WTC11 (cell line): Measurements from ENCODE around the gene RAB15. TPM values are rescaled to one million over a fixed set of nuclear protein-coding genes. Genes with fewer than 3 reads are reported as not detected.

Experiments
- ATAC-seq: fragments of 200-7000 bp; cut with Tn5 transposase; 2 replicates; pipeline ENCODE4 v1.10.0; 2021; ENCODE audit warnings: mild to moderate bottlenecking, moderate library complexity
- CTCF ChIA-PET: fragments of 300-600 bp; sonication (Branson Sonifier 250); formaldehyde crosslinking; loops from one replicate; lab custom pipeline; 2021; ENCODE audit warnings: antibody characterized with exemption; lab: Charles Lee
- POLR2A ChIA-PET: fragments of 350-600 bp; sonication (Branson Sonifier 250); formaldehyde crosslinking; loops from one replicate; lab custom pipeline; 2021; ENCODE audit warnings: antibody characterized with exemption; lab: Charles Lee
- DNase-seq: peaks from one replicate; pipeline ENCODE4 v3.0.0; 2021; ENCODE audit warnings: low spot score
- H3K27ac Mint-ChIP-seq: 2 replicates; pipeline ENCODE4 v1.8.0; 2021; ENCODE audit warnings: mixed read lengths
- H3K27me3 Mint-ChIP-seq: 2 replicates; pipeline ENCODE4 v1.8.0; 2021; ENCODE audit warnings: low read depth, mild to moderate bottlenecking, moderate library complexity, mixed read lengths
- H3K36me3 Mint-ChIP-seq: 2 replicates; pipeline ENCODE4 v1.8.0; 2021; ENCODE audit warnings: mixed read lengths
- H3K4me1 Mint-ChIP-seq: 2 replicates; pipeline ENCODE4 v1.8.0; 2022; ENCODE audit warnings: mixed read lengths
- H3K4me3 Mint-ChIP-seq: 2 replicates; pipeline ENCODE4 v1.8.0; 2021; ENCODE audit warnings: mild to moderate bottlenecking, moderate library complexity, mixed read lengths
- H3K9me3 Mint-ChIP-seq: 2 replicates; pipeline ENCODE4 v1.8.0; 2021; ENCODE audit warnings: mixed read lengths
- ATF1 ChIP-seq: sonication (generic); formaldehyde crosslinking; IDR thresholded peaks from 2 replicates; pipeline ENCODE4 v1.8.1; 2023; ENCODE audit warnings: mild to moderate bottlenecking, moderate library complexity, missing genetic modification reagents
- CREB1 ChIP-seq: sonication (generic); formaldehyde crosslinking; IDR thresholded peaks from 2 replicates; pipeline ENCODE4 v1.8.0; 2023; ENCODE audit warnings: mild to moderate bottlenecking, missing genetic modification reagents
- ETV6 ChIP-seq: sonication (generic); formaldehyde crosslinking; IDR thresholded peaks from 2 replicates; pipeline ENCODE4 v1.8.1; 2022; ENCODE audit warnings: mild to moderate bottlenecking, missing genetic modification reagents
- FOXK1 ChIP-seq: sonication (generic); formaldehyde crosslinking; IDR thresholded peaks from 2 replicates; pipeline ENCODE4 v1.8.0; 2022; ENCODE audit warnings: mild to moderate bottlenecking, moderate library complexity, missing genetic modification reagents
- FOXP1 ChIP-seq: sonication (generic); formaldehyde crosslinking; IDR thresholded peaks from 2 replicates; pipeline ENCODE4 v1.8.0; 2022; ENCODE audit warnings: missing genetic modification reagents, mild to moderate bottlenecking, moderate library complexity, borderline replicate concordance
- GABPB1 ChIP-seq: sonication (generic); formaldehyde crosslinking; IDR thresholded peaks from 2 replicates; pipeline ENCODE4 v1.8.1; 2023; ENCODE audit warnings: mild to moderate bottlenecking, missing genetic modification reagents
- IRF2 ChIP-seq: sonication (generic); formaldehyde crosslinking; IDR thresholded peaks from 2 replicates; pipeline ENCODE4 v1.8.0; 2022; ENCODE audit warnings: low read depth, missing genetic modification reagents, borderline replicate concordance
- JAZF1 ChIP-seq: fragments of 250-450 bp; sonication (Bioruptor Pico); IDR thresholded peaks from 2 replicates; pipeline ENCODE4 v1.9.0; 2021; ENCODE audit warnings: moderate library complexity, mild to moderate bottlenecking, inconsistent platforms
- JUN ChIP-seq: sonication (generic); formaldehyde crosslinking; IDR thresholded peaks from 2 replicates; pipeline ENCODE4 v1.8.0; 2023; ENCODE audit warnings: mild to moderate bottlenecking, missing genetic modification reagents
- KAT7 ChIP-seq: sonication (generic); formaldehyde crosslinking; IDR thresholded peaks from 2 replicates; pipeline ENCODE4 v1.8.1; 2023; ENCODE audit warnings: missing genetic modification reagents, mild to moderate bottlenecking, borderline replicate concordance
- NFYB ChIP-seq: sonication (generic); formaldehyde crosslinking; conservative IDR thresholded peaks from 2 replicates; pipeline ENCODE4 v1.8.0; 2022; ENCODE audit warnings: low read depth, missing genetic modification reagents
- SMAD4 ChIP-seq: sonication (generic); formaldehyde crosslinking; IDR thresholded peaks from 2 replicates; pipeline ENCODE4 v1.8.0; 2022; ENCODE audit warnings: mild to moderate bottlenecking, missing genetic modification reagents
- TEAD4 ChIP-seq: sonication (generic); formaldehyde crosslinking; IDR thresholded peaks from 2 replicates; pipeline ENCODE4 v1.8.0; 2022; ENCODE audit warnings: mild to moderate bottlenecking, missing genetic modification reagents
- ZNF121 ChIP-seq: sonication (generic); formaldehyde crosslinking; IDR thresholded peaks from 2 replicates; pipeline ENCODE4 v1.8.0; 2023; ENCODE audit warnings: missing genetic modification reagents
- ZNF138 ChIP-seq: sonication (generic); formaldehyde crosslinking; conservative IDR thresholded peaks from 2 replicates; pipeline ENCODE4 v1.8.1; 2022; ENCODE audit warnings: mild to moderate bottlenecking, moderate library complexity, missing genetic modification reagents
- ZNF219 ChIP-seq: sonication (generic); formaldehyde crosslinking; IDR thresholded peaks from 2 replicates; pipeline ENCODE4 v1.8.0; 2023; ENCODE audit warnings: missing genetic modification reagents, mild to moderate bottlenecking, borderline replicate concordance
- ZNF232 ChIP-seq: sonication (generic); formaldehyde crosslinking; IDR thresholded peaks from 2 replicates; pipeline ENCODE4 v1.8.0; 2022; ENCODE audit warnings: mild to moderate bottlenecking, missing genetic modification reagents
- total RNA-seq: library from RNA; stranded (reverse); gene quantifications from 3 replicates; pipeline ENCODE4 v1.2.3, GENCODE V29; 2021
- TF ChIP-seq, protein P1 (sequence below): sonication (generic); formaldehyde crosslinking; conservative IDR thresholded peaks from 2 replicates; pipeline ENCODE4 v1.8.1; 2022; ENCODE audit warnings: mild to moderate bottlenecking, missing genetic modification reagents
- TF ChIP-seq, protein P2 (sequence below): sonication (generic); formaldehyde crosslinking; IDR thresholded peaks from 2 replicates; pipeline ENCODE4 v1.8.1; 2022; ENCODE audit warnings: mild to moderate bottlenecking, moderate library complexity, missing genetic modification reagents
- TF ChIP-seq, protein P3 (sequence below): sonication (generic); formaldehyde crosslinking; IDR thresholded peaks from 2 replicates; pipeline ENCODE4 v1.8.1; 2023; ENCODE audit warnings: mild to moderate bottlenecking, moderate library complexity, missing genetic modification reagents
- TF ChIP-seq, protein P4 (sequence below): sonication (generic); formaldehyde crosslinking; IDR thresholded peaks from 2 replicates; pipeline ENCODE4 v1.8.0; 2022; ENCODE audit warnings: mild to moderate bottlenecking, missing genetic modification reagents
- TF ChIP-seq, protein P5 (sequence below): sonication (generic); formaldehyde crosslinking; IDR thresholded peaks from 2 replicates; pipeline ENCODE4 v1.8.0; 2023; ENCODE audit warnings: mild to moderate bottlenecking, missing genetic modification reagents
- TF ChIP-seq, protein P6 (sequence below): sonication (generic); formaldehyde crosslinking; IDR thresholded peaks from 2 replicates; pipeline ENCODE4 v1.8.1; 2023; ENCODE audit warnings: mild to moderate bottlenecking, missing genetic modification reagents, borderline replicate concordance

Gene RAB15
- total RNA-seq, 1 experiment from 2014 or later: 49.1 TPM

DNA sequence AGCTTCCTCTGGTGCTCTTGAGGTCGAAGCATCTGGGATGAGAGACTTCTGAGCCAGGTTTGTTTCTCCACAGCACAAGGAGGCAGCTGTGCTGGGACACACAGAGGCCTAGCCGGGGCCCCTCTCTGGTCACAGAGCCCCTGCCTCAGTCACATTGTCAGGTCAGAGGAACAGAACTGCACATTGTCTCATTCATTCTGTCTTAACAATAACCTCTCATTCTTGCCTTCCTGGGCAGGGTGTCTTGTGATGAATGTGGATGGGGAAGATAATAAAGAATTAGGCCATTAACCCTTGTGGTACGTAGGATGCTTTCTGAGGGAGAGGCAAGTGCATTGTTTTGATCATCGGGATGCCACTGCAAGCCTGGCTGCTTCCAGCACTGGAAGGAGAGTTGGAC is 44.3 kb upstream of the RAB15 start (continued):
- TF ChIP-seq, protein P1, sequence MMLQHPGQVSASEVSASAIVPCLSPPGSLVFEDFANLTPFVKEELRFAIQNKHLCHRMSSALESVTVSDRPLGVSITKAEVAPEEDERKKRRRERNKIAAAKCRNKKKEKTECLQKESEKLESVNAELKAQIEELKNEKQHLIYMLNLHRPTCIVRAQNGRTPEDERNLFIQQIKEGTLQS (CRISPR knock-in tag): no peak
- TF ChIP-seq ATF1 (CRISPR knock-in tag) (no peak), JAZF1 (no peak), NFYB (CRISPR knock-in tag) (no peak), CREB1 (no peak), FOXP1 (no peak), ZNF121 (no peak), JUN (CRISPR knock-in tag) (no peak), KAT7 (CRISPR knock-in tag) (no peak)
- TF ChIP-seq, protein P2, sequence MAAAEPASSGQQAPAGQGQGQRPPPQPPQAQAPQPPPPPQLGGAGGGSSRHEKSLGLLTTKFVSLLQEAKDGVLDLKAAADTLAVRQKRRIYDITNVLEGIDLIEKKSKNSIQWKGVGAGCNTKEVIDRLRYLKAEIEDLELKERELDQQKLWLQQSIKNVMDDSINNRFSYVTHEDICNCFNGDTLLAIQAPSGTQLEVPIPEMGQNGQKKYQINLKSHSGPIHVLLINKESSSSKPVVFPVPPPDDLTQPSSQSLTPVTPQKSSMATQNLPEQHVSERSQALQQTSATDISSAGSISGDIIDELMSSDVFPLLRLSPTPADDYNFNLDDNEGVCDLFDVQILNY (CRISPR knock-in tag): no peak
- TF ChIP-seq, protein P3, sequence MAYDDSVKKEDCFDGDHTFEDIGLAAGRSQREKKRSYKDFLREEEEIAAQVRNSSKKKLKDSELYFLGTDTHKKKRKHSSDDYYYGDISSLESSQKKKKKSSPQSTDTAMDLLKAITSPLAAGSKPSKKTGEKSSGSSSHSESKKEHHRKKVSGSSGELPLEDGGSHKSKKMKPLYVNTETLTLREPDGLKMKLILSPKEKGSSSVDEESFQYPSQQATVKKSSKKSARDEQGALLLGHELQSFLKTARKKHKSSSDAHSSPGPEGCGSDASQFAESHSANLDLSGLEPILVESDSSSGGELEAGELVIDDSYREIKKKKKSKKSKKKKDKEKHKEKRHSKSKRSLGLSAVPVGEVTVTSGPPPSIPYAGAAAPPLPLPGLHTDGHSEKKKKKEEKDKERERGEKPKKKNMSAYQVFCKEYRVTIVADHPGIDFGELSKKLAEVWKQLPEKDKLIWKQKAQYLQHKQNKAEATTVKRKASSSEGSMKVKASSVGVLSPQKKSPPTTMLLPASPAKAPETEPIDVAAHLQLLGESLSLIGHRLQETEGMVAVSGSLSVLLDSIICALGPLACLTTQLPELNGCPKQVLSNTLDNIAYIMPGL: no peak
- TF ChIP-seq, protein P4, sequence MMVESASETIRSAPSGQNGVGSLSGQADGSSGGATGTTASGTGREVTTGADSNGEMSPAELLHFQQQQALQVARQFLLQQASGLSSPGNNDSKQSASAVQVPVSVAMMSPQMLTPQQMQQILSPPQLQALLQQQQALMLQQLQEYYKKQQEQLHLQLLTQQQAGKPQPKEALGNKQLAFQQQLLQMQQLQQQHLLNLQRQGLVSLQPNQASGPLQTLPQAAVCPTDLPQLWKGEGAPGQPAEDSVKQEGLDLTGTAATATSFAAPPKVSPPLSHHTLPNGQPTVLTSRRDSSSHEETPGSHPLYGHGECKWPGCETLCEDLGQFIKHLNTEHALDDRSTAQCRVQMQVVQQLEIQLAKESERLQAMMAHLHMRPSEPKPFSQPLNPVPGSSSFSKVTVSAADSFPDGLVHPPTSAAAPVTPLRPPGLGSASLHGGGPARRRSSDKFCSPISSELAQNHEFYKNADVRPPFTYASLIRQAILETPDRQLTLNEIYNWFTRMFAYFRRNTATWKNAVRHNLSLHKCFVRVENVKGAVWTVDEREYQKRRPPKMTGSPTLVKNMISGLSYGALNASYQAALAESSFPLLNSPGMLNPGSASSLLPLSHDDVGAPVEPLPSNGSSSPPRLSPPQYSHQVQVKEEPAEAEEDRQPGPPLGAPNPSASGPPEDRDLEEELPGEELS (CRISPR knock-in tag): no peak

DNA sequence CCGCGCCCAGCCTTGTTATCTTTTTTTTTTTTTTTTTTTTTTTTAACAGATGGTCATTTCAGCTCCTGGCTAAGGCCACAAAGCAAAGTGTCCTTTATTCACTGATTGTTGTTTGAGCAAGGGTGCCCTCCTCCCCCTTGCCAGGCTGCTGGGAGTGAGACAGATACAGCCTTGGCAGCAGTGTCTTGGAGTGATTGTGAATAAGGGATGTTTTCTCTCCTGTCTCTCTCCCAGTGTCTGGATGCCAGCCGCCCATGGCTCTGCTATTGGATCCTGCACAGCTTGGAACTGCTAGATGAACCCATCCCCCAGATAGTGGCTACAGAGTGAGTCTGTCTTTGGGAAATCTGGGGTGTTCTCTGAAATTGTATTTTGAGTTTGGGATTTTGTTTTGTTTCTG is 43.3 kb upstream of the RAB15 start:
- no peak for ATAC-seq
- DNase-seq: no peak
- Mint-ChIP-seq H3K27me3 (no peaks in the 10 kb centered on the region), H3K36me3 (peaks cover 23% of the 10 kb centered on the region), H3K4me3 (no peak overlapping the region)
- CTCF ChIA-PET: interaction anchor here (1.0 kb wide), 1 partner anchor 28 kb away, joined by 3 read pairs; no protein-coding TSS in a partner anchor
- POLR2A ChIA-PET: no interaction called here
- TF ChIP-seq, protein P5, sequence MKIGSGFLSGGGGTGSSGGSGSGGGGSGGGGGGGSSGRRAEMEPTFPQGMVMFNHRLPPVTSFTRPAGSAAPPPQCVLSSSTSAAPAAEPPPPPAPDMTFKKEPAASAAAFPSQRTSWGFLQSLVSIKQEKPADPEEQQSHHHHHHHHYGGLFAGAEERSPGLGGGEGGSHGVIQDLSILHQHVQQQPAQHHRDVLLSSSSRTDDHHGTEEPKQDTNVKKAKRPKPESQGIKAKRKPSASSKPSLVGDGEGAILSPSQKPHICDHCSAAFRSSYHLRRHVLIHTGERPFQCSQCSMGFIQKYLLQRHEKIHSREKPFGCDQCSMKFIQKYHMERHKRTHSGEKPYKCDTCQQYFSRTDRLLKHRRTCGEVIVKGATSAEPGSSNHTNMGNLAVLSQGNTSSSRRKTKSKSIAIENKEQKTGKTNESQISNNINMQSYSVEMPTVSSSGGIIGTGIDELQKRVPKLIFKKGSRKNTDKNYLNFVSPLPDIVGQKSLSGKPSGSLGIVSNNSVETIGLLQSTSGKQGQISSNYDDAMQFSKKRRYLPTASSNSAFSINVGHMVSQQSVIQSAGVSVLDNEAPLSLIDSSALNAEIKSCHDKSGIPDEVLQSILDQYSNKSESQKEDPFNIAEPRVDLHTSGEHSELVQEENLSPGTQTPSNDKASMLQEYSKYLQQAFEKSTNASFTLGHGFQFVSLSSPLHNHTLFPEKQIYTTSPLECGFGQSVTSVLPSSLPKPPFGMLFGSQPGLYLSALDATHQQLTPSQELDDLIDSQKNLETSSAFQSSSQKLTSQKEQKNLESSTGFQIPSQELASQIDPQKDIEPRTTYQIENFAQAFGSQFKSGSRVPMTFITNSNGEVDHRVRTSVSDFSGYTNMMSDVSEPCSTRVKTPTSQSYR (CRISPR knock-in tag): no peak
- TF ChIP-seq TEAD4 (CRISPR knock-in tag): no peak
- TF ChIP-seq ZNF138 (CRISPR knock-in tag): no peak
- no peak for TF ChIP-seq SMAD4 (CRISPR knock-in tag)
- TF ChIP-seq, all 79 proteins: peak for 0
- Mint-ChIP-seq H3K4me1 (peaks cover 3% of the 10 kb centered on the region; the same call in 1 of the 2 replicates), H3K9me3 (no peaks in the 10 kb centered on the region), H3K27ac (no peak overlapping the region)

DNA sequence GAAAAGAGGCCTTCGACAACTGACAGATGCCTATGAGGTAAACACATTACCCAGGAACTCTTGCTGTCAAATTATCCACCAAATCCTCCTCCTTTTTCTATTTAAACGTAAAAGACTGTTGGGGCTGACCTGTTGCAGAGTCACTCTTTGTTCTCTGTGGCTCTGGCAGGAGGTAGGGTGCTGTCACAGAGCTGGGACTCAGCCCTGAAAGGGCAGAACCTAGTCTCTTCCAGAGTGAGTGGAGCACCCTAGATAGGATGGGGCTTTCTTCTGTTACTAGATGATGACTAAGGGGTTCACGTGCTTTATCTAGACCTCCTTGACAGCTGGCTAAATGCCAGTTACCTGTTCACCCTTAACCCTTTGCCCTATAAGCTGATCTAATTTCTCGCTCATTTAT is 40.2 kb upstream of the RAB15 start:
- H3K9me3 Mint-ChIP-seq: no peaks in the 10 kb centered on the region
- no peak for ATAC-seq
- CTCF ChIA-PET: no interaction called here
- no peak for TF ChIP-seq JAZF1
- TF ChIP-seq ZNF219: no peak
- TF ChIP-seq ETV6 (CRISPR knock-in tag): no peak
- TF ChIP-seq, protein P6, sequence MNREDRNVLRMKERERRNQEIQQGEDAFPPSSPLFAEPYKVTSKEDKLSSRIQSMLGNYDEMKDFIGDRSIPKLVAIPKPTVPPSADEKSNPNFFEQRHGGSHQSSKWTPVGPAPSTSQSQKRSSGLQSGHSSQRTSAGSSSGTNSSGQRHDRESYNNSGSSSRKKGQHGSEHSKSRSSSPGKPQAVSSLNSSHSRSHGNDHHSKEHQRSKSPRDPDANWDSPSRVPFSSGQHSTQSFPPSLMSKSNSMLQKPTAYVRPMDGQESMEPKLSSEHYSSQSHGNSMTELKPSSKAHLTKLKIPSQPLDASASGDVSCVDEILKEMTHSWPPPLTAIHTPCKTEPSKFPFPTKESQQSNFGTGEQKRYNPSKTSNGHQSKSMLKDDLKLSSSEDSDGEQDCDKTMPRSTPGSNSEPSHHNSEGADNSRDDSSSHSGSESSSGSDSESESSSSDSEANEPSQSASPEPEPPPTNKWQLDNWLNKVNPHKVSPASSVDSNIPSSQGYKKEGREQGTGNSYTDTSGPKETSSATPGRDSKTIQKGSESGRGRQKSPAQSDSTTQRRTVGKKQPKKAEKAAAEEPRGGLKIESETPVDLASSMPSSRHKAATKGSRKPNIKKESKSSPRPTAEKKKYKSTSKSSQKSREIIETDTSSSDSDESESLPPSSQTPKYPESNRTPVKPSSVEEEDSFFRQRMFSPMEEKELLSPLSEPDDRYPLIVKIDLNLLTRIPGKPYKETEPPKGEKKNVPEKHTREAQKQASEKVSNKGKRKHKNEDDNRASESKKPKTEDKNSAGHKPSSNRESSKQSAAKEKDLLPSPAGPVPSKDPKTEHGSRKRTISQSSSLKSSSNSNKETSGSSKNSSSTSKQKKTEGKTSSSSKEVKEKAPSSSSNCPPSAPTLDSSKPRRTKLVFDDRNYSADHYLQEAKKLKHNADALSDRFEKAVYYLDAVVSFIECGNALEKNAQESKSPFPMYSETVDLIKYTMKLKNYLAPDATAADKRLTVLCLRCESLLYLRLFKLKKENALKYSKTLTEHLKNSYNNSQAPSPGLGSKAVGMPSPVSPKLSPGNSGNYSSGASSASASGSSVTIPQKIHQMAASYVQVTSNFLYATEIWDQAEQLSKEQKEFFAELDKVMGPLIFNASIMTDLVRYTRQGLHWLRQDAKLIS (CRISPR knock-in tag): no peak
- TF ChIP-seq ZNF232 (CRISPR knock-in tag): no peak
- TF ChIP-seq GABPB1 (CRISPR knock-in tag): no peak
- TF ChIP-seq FOXK1: no peak
- TF ChIP-seq, protein P1 (CRISPR knock-in tag): no peak
- TF ChIP-seq IRF2 (CRISPR knock-in tag): no peak

More for the DNA sequence above, 40.2 kb upstream of the RAB15 start:
- Mint-ChIP-seq H3K4me3 (no peak overlapping the region), H3K27ac (no peak overlapping the region), H3K27me3 (no peaks in the 10 kb centered on the region), H3K4me1 (0 out of 2 replicates have a peak, but pooled peaks cover 4% of the 10 kb centered on the region), H3K36me3 (peaks cover 22% of the 10 kb centered on the region)
- DNase-seq: no peak
- POLR2A ChIA-PET: interaction anchor here (0.5 kb wide), 1 partner anchor 249 kb away, joined by 3 read pairs; no protein-coding TSS in a partner anchor
